Measurements from ENCODE around the gene TERC.

Gene TERC

DNA sequence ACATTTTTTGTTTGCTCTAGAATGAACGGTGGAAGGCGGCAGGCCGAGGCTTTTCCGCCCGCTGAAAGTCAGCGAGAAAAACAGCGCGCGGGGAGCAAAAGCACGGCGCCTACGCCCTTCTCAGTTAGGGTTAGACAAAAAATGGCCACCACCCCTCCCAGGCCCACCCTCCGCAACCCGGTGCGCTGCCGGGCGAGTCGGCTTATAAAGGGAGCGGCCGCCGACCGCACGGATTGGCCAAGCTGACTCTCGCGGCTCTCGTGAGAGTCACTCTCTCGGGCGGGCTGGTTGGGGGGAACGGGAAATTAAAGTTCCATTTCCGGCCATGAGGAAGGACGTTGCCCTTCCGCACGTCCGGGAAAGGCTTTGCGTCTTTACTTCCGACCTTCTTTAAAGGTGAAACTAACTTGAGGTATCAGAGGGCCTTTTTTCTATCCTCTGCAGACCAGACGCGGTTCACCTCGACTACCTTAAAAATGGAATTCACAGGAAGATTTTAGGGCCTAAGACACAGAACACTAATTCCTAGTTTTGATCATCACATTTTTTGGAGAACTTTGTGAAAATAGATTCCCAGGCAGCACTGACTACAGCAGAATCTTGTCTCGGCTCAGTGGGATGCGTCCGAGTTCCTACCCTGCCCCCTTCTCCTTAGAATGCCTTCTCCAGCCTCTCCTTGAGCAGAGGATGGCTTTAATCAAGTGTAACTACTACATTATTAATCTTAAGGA, at the start of gene TERC:
TSS of gene TERC (minus strand) at position 179 of the 731 bp plus-strand sequence.
- no peak for FAIRE-seq

GRCh38 chr3:169813757-169814517, 49.1 kb upstream of the TERC start:
- no peak for FAIRE-seq

DNA sequence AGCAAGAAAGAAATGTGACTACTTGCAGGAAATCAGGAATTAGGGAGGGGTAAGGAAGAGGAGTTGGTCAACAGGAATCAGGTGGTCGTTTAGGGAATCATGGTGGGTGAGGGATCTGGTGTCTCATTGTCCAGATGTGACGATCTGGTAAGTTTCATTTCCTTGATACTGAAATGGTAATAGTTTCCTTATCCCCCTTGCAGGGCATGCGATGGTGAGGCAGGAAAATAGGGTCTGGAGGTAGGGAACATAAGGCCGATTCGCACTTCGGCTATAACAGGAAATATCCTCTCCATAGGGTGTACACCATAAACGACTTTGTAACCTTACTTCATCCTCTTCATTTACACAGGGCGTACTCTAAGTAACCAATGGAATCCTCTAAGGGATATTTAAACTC, 48.4 kb upstream of the TERC start:
- FAIRE-seq = no peak

DNA sequence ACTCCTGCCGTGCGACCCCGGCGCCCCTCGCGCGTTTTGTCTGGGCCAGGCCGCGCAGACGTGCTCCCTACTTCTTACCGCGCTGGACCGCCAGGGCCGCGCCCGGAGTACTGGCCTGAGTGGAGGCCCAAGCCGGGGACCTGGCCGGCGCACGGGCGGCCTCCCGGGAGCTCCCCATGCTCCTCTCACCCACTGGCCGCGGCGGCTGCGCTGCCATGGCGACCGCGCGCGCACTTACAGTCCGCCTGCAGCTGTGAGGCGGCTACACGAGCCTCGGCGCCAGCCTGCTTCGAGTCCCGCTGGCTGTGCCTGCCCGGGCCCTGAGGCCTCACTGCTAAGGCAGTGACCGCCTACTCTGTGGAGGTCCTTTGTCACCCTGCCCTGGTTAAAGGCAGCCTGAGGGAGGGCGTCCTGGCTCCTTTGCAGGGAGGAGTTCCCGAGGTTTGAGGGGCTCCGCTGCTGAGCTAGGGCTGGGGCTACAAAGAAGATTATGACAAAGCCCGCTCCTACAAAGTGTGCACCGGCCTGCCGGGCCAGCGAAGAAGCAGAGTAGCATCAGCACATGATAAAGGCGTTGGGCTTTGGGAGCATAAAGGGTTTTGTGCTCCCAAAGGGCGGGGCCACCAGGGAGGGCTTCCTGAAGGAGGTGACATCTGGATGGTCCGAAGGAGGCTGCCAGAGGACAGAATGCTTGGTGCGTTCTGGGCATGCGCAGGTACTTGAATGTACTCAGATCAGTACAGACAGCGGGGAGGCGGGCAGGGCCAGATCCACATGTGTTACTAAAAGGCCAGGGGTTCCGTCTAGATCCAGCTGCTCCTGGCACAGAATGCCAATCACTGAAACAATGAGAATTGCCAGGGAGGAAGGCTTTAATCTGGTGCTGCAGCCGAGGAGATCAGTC, 47.7 kb upstream of the TERC start, which contains the start of the genes LRRC34 and LRRIQ4:
TSS of gene LRRC34 (minus strand) at position 573 of the 904 bp plus-strand sequence. CDS start at position 217, 356 bp downstream.
TSS of gene LRRIQ4 (plus strand) at position 539 of the 904 bp plus-strand sequence. CDS start 9,052 bp downstream, outside the sequence.
- FAIRE-seq = no peak

- no peak for FAIRE-seq
These were observed 46.9 kb upstream of the TERC start for GRCh38 chr3:169811631-169812331.

GRCh38 chr3:169809230-169809795, 44.5 kb upstream of the TERC start:
- FAIRE-seq = no peak

DNA sequence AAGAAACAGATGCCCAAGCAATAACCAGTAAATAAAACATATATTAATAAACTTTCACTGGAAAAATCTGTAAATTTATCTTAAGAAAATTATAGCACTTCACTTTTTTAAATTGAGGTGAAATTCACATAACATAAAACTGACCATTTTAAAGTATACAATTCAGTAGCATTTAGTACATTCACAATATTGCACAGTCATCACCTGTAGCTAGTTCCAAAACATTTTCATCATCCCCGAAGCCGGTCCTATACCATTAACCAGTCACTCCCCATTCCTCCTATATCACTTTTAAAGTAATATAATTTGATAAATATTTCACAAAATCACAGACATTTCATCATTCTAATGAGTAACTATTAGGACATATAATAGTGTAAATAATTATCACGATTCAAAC, 39.8 kb upstream of the TERC start:
- no peak for FAIRE-seq

GRCh38 chr3:169792359-169792758, 27.5 kb upstream of the TERC start:
- no peak for FAIRE-seq

GRCh38 chr3:169790687-169791429, 26.0 kb upstream of the TERC start:
- FAIRE-seq = no peak

GRCh38 chr3:169790219-169790618, 25.4 kb upstream of the TERC start:
- FAIRE-seq = no peak

GRCh38 chr3:169787791-169788190, 22.9 kb upstream of the TERC start:
- FAIRE-seq = no peak

DNA sequence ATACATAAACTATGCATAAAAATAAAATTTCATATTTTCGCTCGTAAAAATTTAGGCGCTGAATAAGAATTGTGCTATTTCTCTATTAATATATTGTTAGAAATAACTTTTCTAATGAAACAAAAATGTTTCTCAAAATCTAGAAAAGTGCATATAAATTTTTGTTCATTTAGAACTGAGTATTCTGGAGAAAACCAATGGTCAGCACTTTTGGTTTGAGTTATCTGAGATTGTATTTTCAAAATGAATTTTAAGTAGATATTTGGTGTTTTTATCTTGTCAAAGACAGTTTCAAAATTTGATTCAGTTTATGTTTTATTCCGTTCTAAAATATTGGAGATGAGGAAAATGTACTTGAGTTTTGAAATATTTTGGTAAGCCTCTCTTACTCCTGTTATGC, 22.3 kb upstream of the TERC start:
- no peak for FAIRE-seq

DNA sequence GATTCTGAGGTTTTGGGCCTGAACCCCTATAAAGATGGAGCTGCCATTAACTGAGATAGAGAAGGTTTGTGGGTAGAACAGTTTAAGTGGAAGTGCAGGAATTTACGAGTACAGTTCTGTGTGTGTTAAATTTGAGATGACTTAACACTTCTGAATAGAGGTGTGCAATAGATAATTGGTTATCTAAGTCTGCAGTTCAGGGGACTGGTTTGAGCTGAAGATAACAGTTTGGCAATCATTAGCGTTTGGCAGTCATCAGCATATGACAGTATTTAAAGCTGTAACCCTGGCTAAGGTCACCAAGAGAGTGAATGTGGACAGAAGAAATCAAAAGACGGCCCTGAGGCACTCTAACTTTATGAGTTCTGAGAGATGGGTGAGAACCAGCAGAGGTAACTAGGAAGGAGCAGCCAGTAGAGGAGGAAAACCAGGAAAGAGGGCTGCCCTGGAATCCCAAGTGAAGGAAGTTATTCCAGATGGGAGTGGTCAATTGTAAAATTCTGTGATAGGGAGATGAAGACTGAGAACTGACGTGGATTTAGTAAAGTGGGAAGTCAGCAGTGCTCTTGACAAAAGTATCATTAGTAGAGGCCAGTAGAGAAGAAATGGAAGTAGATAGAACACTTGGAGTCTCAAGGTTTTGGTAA, 16.5 kb upstream of the TERC start:
- FAIRE-seq = no peak

DNA sequence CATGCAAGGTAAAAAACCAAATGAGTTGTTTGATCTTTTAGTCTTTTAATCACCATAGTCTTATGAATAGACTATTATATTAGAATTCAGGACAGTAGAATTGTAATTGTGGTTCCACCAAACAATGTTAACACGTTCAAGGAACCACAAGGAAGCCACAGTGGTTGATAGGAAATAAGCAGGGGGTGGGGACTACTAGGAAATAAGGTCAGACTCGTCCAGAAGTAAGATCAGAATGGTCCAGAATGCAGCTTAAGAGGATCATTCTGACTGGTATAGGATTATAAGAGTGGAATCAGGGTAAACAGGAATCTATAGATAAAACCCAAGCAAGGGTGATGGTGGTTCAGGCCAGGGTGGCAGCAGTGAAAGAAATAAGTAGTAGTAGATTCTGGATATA, 15.9 kb upstream of the TERC start:
- FAIRE-seq = no peak

DNA sequence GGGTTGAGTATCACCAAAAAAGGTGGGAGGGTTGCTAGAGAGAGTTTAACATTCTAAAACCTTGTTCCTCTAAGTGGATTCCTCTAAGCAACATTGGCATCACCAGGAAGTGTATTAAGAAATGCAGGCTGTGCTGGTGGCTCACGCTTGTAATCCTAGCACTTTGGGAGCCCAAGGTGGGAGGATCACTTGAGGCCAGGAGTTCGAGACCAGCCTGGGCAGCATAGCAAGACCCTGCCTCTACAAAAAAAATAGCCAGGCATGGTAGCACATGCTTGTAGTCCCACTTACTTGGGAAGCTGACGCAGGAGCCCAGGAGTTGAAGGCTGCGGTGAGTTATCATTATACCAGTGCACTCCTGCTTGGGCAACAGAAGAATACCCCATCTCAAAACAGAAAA, 13.0 kb upstream of the TERC start:
- no peak for FAIRE-seq

DNA sequence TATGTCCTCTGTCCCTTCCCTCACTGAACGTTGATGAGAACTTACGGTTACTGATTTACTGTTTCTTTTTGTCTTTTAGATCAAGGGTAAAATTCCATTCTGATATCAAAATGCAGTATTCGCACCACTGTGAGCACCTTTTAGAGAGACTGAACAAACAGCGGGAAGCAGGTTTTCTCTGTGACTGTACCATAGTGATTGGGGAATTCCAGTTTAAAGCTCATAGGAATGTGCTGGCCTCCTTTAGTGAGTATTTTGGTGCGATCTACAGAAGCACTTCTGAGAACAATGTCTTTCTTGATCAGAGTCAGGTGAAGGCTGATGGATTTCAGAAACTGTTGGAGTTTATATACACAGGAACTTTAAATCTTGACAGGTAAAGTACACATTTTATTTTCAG, 9.3 kb upstream of the TERC start:
- FAIRE-seq = no peak

DNA sequence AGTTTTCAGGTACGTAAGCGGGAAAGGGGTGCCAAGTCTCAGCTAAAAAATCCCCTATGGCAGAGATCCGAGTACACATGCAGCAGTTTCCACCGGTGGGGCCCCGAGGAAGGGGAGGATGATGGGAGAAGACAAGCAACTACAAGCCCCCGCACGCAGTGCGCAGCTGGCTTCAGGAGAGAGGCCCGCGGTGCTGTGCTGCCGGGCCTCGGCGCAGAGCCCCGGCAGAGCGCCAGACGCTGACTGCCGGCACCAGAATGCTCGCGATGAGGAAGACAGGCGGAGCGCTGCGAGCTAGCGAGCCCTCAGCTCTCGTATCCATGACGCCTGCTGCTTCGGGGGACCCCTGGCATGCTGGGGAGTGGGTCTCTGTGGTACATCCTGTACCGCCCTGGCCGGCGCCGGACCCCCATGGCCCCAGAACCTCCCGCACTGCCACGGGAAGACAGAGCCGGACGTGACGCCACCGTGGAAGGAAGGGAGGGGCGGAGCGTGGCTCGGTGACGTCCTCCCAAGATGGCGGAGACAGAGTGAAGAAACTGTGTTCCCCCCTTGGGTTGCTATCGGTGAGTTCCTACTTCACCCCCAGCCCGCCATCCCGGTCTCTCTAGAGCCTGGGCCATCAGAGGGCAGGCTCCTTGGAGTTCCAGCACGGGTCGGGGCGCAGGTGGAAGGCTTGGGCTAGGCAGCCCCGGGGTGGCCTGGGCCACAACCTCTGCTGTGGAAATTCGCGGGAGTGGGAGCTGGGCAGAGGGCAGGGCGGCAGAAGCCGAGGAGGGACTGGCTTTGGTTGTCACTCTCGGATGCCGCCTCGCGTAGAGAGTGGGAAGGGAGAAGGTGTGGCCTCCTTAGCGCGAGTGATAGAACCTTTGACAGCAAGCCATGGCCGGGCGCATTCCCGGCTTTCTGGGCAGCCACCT, 8.3 kb upstream of the TERC start, which contains the start of gene MYNN:
TSS of gene MYNN (plus strand) at position 500 of the 920 bp plus-strand sequence. CDS start 900 bp downstream, outside the sequence.
- FAIRE-seq = no peak

DNA sequence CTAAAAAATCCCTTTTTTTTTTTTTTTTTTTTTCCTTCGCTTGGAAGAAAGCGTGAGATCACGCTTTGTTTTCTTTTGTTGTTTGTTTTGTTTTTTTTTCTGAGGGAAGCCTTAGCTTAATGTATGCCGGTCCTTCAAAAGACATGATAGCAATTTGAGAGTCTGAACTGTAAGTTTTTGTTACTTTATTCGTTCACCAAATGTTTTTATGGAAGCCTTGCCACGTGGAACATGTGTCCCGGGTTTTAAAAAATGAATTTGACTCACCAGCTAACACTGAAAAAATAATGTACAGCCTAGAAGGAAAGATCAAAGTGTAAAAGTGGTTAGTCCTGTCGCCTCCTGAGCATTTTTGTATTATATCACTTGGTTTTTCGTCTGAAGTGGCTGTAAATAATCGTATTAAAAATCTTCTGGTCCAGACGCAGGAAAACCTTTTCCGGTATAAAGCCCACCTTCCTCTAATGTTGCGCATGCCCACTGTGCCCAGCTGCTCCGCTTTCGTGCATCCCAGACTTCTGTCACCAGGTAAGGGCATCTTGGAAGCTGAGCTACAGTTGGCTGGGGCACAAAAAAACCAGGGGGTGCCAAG, 7.5 kb upstream of the TERC start:
- FAIRE-seq = peak; percentile 66

All from A204.1 (cell line).